H1 (cell line): ENCODE results near the gene BCAS3. TPM values are rescaled to one million over a fixed set of nuclear protein-coding genes. Genes with fewer than 3 reads are reported as not detected.

Source experiments
- BRCA1 ChIP-seq: IDR thresholded peaks from 2 replicates; pipeline ENCODE4 v1.6.1; 2012; ENCODE audit warnings: low read depth, low read length, improper control_type of control experiment
- CHD7 ChIP-seq: fragments of 300-600 bp; sonication (generic); IDR thresholded peaks from 2 replicates; pipeline ENCODE4 v1.7.1; 2012; ENCODE audit warnings: low read length, moderate library complexity, mild to moderate bottlenecking, inconsistent platforms; ENCODE audit not compliant: insufficient replicate concordance
- KDM4A ChIP-seq: IDR thresholded peaks from one replicate; pipeline ENCODE4 v1.7.1; 2012; ENCODE audit warnings: low read depth, mild to moderate bottlenecking, moderate library complexity, low read length, inconsistent platforms; ENCODE audit not compliant: severe bottlenecking
- NANOG ChIP-seq: IDR thresholded peaks from 2 replicates; pipeline ENCODE4 v1.6.1; 2011; ENCODE audit warnings: low read length, low read depth, mild to moderate bottlenecking, inconsistent platforms; ENCODE audit not compliant: insufficient read depth, poor library complexity, severe bottlenecking
- POLR2A ChIP-seq, 2 experiments: IDR thresholded peaks; 1 replicate in 1 of 2; 2 replicates in 1 of 2; pipeline ENCODE4 v1.6.1; 2011; ENCODE audit warnings: low read depth in 2 of 2, low read length in 2 of 2, mild to moderate bottlenecking in 2 of 2; ENCODE audit errors: control extremely low read depth in 1 of 2
- SAP30 ChIP-seq: fragments of 300-600 bp; sonication (generic); IDR thresholded peaks from 2 replicates; pipeline ENCODE4 v1.7.1; 2012; ENCODE audit warnings: low read length, moderate library complexity, mild to moderate bottlenecking, inconsistent platforms; ENCODE audit not compliant: insufficient read depth, insufficient replicate concordance
- TBP ChIP-seq: IDR thresholded peaks from 2 replicates; pipeline ENCODE4 v1.6.1; 2011; ENCODE audit warnings: low read depth, low read length, improper control_type of control experiment
- TCF12 ChIP-seq: IDR thresholded peaks from 2 replicates; pipeline ENCODE4 v1.6.1; 2011; ENCODE audit warnings: low read depth, mild to moderate bottlenecking, low read length
- USF2 ChIP-seq: IDR thresholded peaks from 2 replicates; pipeline ENCODE4 v1.6.1; 2011; ENCODE audit warnings: low read length, improper control_type of control experiment
- polyA plus RNA-seq, 7 experiments: library from polyadenylated mRNA; depleted of rRNA in 3 of 7; stranded (reverse) in 5 of 7; unstranded in 2 of 7; fragments of >200 nt in 5 of 7; fragments of 200-250 nt in 2 of 7; gene quantifications; 1 replicate in 5 of 7; 2 replicates in 1 of 7; 4 replicates in 1 of 7; pipeline versions ENCODE4 v1.2.1 to v1.2.3, GENCODE V29; 2011 to 2013; ENCODE audit warnings: missing spikeins in 2 of 7, mixed read lengths in 2 of 7
- total RNA-seq: library from RNA; stranded (reverse); fragmentation: NEBNext Ultra II Directional; extraction: Animal tissue kit (Norgen Biotek cat#: 25700); gene quantifications from 2 replicates; pipeline ENCODE4 v1.2.1, GENCODE V29; 2021

Gene BCAS3
- total and polyA plus RNA-seq, 2 of the 8 experiments (the other 6 are each of a cell fraction or from before 2014, with no cell fraction given) = 9.9 to 13.3 TPM

GRCh38 chr17:61302953-61303816 is 625.5 kb downstream of the BCAS3 start (continued):
- TF ChIP-seq USF2 (no peak), NANOG (no peak), SAP30 (no peak), CHD7 (no peak), POLR2A (IDR thresholded peaks at IDR 0.05; ENCODE audit: control extremely low read depth in 1 of 2, low read depth in 2 of 2, low read length in 2 of 2) (no peak), BRCA1 (no peak), TBP (no peak), KDM4A (no peak), TCF12 (no peak)
